K562 (cell line): Measurements from ENCODE around the gene SDR42E2. TPM values are rescaled to one million over a fixed set of nuclear protein-coding genes. Genes with fewer than 3 reads are reported as not detected.

Experiments used
- ATAC-seq: fragments of 200-7000 bp; cut with Tn5 transposase; 3 replicates; pipeline ENCODE4 v1.9.1; 2020; ENCODE audit warnings: moderate library complexity
- BruUV-seq: library from RNA; stranded (reverse); fragments of 400-500 nt; replicated peaks from 2 replicates; lab custom pipeline; 2021; lab: Mats Ljungman, UMichigan
- CTCF ChIA-PET: fragments of 300-600 bp; formaldehyde crosslinking; extraction: SDS; loops from one replicate; lab custom pipeline; 2021; ENCODE audit warnings: low intra/inter-chr PET ratio; lab: Yijun Ruan, JAX
- POLR2A ChIA-PET: fragments of 300-600, 350-650 bp; sonication (Branson Sonifier 250); formaldehyde crosslinking; extraction: SDS; loops from one replicate; lab custom pipeline; 2021; ENCODE audit warnings: antibody characterized with exemption, inconsistent platforms; lab: Yijun Ruan, JAX
- DNase-seq, 4 experiments: peaks; one replicate each; pipeline versions ENCODE4 v3.0.0 to v3.0.0-alpha.2; 2011 to 2018; ENCODE audit warnings: low spot score in 3 of 4, mixed read lengths in 3 of 4; ENCODE audit errors: extremely low read depth in 1 of 4
- FAIRE-seq: peaks from 2 replicates; lab custom pipeline; 2011; peaks lifted over from hg19 to GRCh38; lab: Jason Lieb, UNC
- H2AFZ ChIP-seq: 2 replicates; pipeline ENCODE4 v1.6.0; 2011; ENCODE audit warnings: low read depth, low read length, control low read depth, inconsistent platforms
- H3K27ac ChIP-seq: fragments of 200-600 bp; 3 replicates; pipeline ENCODE4 v1.8.0; 2011; ENCODE audit warnings: low read depth, mild to moderate bottlenecking, control low read depth, inconsistent platforms, low read length, moderate library complexity, mixed read lengths; ENCODE audit errors: extremely low read depth
- H3K27me3 ChIP-seq, 2 experiments: fragments of 300-600 bp in 1 of 2; 2 replicates in 1 of 2; 3 replicates in 1 of 2; pipeline versions ENCODE4 v1.6.0 to v1.8.0; 2011; ENCODE audit warnings: inconsistent platforms in 2 of 2, low read length in 2 of 2, mild to moderate bottlenecking in 1 of 2, mixed read lengths in 1 of 2, moderate library complexity in 1 of 2; ENCODE audit not compliant: control insufficient read depth in 2 of 2, insufficient read depth in 2 of 2
- H3K36me3 ChIP-seq: fragments of 300-600 bp; 3 replicates; pipeline ENCODE4 v1.8.0; 2011; ENCODE audit warnings: mild to moderate bottlenecking, low read length, inconsistent platforms; ENCODE audit not compliant: control insufficient read depth, insufficient read depth
- H3K4me1 ChIP-seq, 2 experiments: fragments of 200-600 bp in 1 of 2; replicated peaks in 1 of 2; 2 replicates in 1 of 2; 3 replicates in 1 of 2; pipeline versions ENCODE4 v1.5.1 to v1.8.0; 2011; ENCODE audit warnings: inconsistent platforms in 2 of 2, low read length in 2 of 2, mild to moderate bottlenecking in 1 of 2, mixed read lengths in 1 of 2, moderate library complexity in 1 of 2; ENCODE audit not compliant: control insufficient read depth in 2 of 2, insufficient read depth in 2 of 2
- H3K4me2 ChIP-seq: 2 replicates; pipeline ENCODE4 v1.6.1; 2011; ENCODE audit warnings: low read length, control low read depth, inconsistent platforms, mixed read lengths; ENCODE audit not compliant: insufficient read depth
- H3K4me3 ChIP-seq: fragments of 200-600 bp; sonication (generic), shearing (Covaris generic); 2 replicates; pipeline ENCODE4 v1.5.1; 2016; ENCODE audit warnings: control low read depth, inconsistent platforms
- H3K79me2 ChIP-seq: fragments of 200-600 bp; 3 replicates; pipeline ENCODE4 v1.8.0; 2011; ENCODE audit warnings: low read length, inconsistent platforms; ENCODE audit not compliant: control insufficient read depth, insufficient read depth
- H3K9ac ChIP-seq, 2 experiments: 2 replicates each; pipeline versions ENCODE4 v1.6.0 to v1.6.1; 2011; ENCODE audit warnings: low read depth in 2 of 2, low read length in 2 of 2, control low read depth in 1 of 2, inconsistent platforms in 1 of 2, mild to moderate bottlenecking in 1 of 2, mixed read lengths in 1 of 2; ENCODE audit not compliant: insufficient read depth in 1 of 2
- H3K9me1 ChIP-seq: one replicate; pipeline ENCODE4 v1.6.0; 2011; ENCODE audit warnings: inconsistent platforms, mild to moderate bottlenecking, low read length, moderate library complexity; ENCODE audit not compliant: control insufficient read depth, insufficient read depth
- H3K9me3 ChIP-seq: replicated peaks from 2 replicates; pipeline ENCODE4 v1.5.1; 2011; ENCODE audit warnings: low read depth, low read length, inconsistent platforms; ENCODE audit not compliant: control insufficient read depth, insufficient read depth
- H4K20me1 ChIP-seq: replicated peaks from 2 replicates; pipeline ENCODE4 v1.6.1; 2011; ENCODE audit warnings: low read length, inconsistent platforms, mixed read lengths; ENCODE audit not compliant: control insufficient read depth, insufficient read depth
- BCOR ChIP-seq: fragments of 450-650 bp; IDR thresholded peaks from 2 replicates; pipeline ENCODE4 v1.6.1; 2016
- DIDO1 ChIP-seq: fragments of 450-650 bp; IDR thresholded peaks from 2 replicates; pipeline ENCODE4 v1.6.1; 2016; ENCODE audit warnings: low read depth, missing biosample characterization, missing genetic modification characterization
- FOXP1 ChIP-seq: sonication (generic); formaldehyde crosslinking; IDR thresholded peaks from 2 replicates; pipeline ENCODE4 v1.8.0; 2022; ENCODE audit warnings: mild to moderate bottlenecking, missing genetic modification reagents
- RBM25 ChIP-seq: fragments of 200-400 bp; formaldehyde crosslinking; IDR thresholded peaks from 2 replicates; pipeline ENCODE4 v1.6.1; 2018; ENCODE audit warnings: low read length, low read depth, moderate library complexity; ENCODE audit not compliant: severe bottlenecking
- SMAD4 ChIP-seq: fragments of 250-450 bp; sonication (Bioruptor Pico); conservative IDR thresholded peaks from 2 replicates; pipeline ENCODE4 v1.8.0; 2021; ENCODE audit warnings: inconsistent platforms, mild to moderate bottlenecking, moderate library complexity
- ZBTB26 ChIP-seq: fragments of 450-650 bp; formaldehyde crosslinking; IDR thresholded peaks from 2 replicates; pipeline ENCODE4 v1.4.0; 2022; ENCODE audit warnings: missing genetic modification characterization
- ZBTB5 ChIP-seq: fragments of 450-650 bp; IDR thresholded peaks from 2 replicates; pipeline ENCODE4 v1.6.1; 2017; ENCODE audit warnings: antibody characterized with exemption
- ZFP36 ChIP-seq: fragments of 150-350 bp; IDR thresholded peaks from 2 replicates; pipeline ENCODE4 v1.6.1; 2018; ENCODE audit warnings: low read length, low read depth; ENCODE audit not compliant: partially characterized antibody
- ZNF133 ChIP-seq: fragments of 250-450 bp; sonication (Bioruptor Pico); IDR thresholded peaks from 2 replicates; pipeline ENCODE4 v1.4.0; 2020; ENCODE audit warnings: mild to moderate bottlenecking
- ZNF561 ChIP-seq: fragments of 450-650 bp; formaldehyde crosslinking; conservative IDR thresholded peaks from 2 replicates; pipeline ENCODE4 v1.4.0; 2020; ENCODE audit warnings: mild to moderate bottlenecking, moderate library complexity
- WGBS: fragments of 100-300 bp; shearing (Covaris generic); methylation state at CpG from one replicate; pipeline ENCODE4 v1.1.6; 2016; ENCODE audit warnings: low coverage, mixed read lengths; ENCODE audit not compliant: insufficient coverage; ENCODE audit errors: missing lambda C conversion rate; 5-methylcytosine and 5-hydroxymethylcytosine counted together
- in situ Hi-C: fragments of 300-500 bp; cut with MboI; formaldehyde crosslinking; loops from 4 replicates; pipeline ENCODE4 v1.15.0; 2018; ENCODE audit warnings: inconsistent platforms, mixed read lengths
- intact Hi-C: fragments of 100-400 bp; cut with micrococcal nuclease; formaldehyde crosslinking; loops from 2 replicates; pipeline ENCODE4 v1.14.2; 2022
- polyA plus RNA-seq, 8 experiments: library from polyadenylated mRNA; depleted of rRNA in 4 of 8; stranded (reverse) in 5 of 8; unstranded in 3 of 8; fragments of >200 nt; fragmentation: Nextera tagmentation in 2 of 8; fragmentation: Illumina TruSeq in 1 of 8; extraction: Ambion mirVana in 2 of 8; extraction: Trizol in 1 of 8; gene quantifications; 2 replicates each; pipeline versions ENCODE4 v1.2.1 to v1.2.3, GENCODE V29; 2011 to 2014; ENCODE audit warnings: inconsistent platforms in 1 of 8, missing spikeins in 1 of 8
- total RNA-seq, 7 experiments: library from RNA; depleted of rRNA in 6 of 7; stranded (reverse); fragments of >200 nt in 6 of 7; fragmentation: Illumina TruSeq in 2 of 7; extraction: Trizol in 2 of 7; gene quantifications; 2 replicates each; pipeline versions ENCODE4 v1.2.1 to v1.2.3, GENCODE V29; 2011 to 2021; ENCODE audit warnings: low replicate concordance in 1 of 7

Gene SDR42E2
- total and polyA plus RNA-seq, 9 of the 15 experiments (the other 6 are each of a cell fraction or from before 2014, with no cell fraction given): 0.03 to 0.07 (median 0.04) TPM; not detected in 4

- no TSS peak for BruUV-seq
- H3K9ac ChIP-seq: peak overlapping the region in 1 of 2 experiments; percentile 28; a peak in 1 of 4 replicates
- DNase-seq (no peak), ATAC-seq (no peak), FAIRE-seq (no peak)
- TF ChIP-seq BCOR: peak; percentile 28; the same call in 1 of the 2 replicates
- no peak for TF ChIP-seq ZBTB26
- TF ChIP-seq RBM25: peak; percentile 75
- TF ChIP-seq ZFP36: peak; percentile 58
- intact Hi-C loops (no loop called here), in situ Hi-C loops (loop anchor here (5.0 to 10.0 kb wide), 2 partner anchors 185 to 597 kb away; no protein-coding TSS in a partner anchor)
- H3K4me1 ChIP-seq: no peaks in the 10 kb centered on the region
- H3K9me1 ChIP-seq: no peaks in the 10 kb centered on the region
- no peaks in the 10 kb centered on the region for H3K79me2 ChIP-seq
- H3K27ac ChIP-seq: no peak overlapping the region
- H4K20me1 ChIP-seq: no peaks in the 10 kb centered on the region; the same call in 1 of the 2 replicates
- no peak overlapping the region for H3K4me3 ChIP-seq
- ChIA-PET POLR2A (no interaction called here), CTCF (no interaction called here)
- no peak overlapping the region for H2AFZ ChIP-seq
- no peaks in the 10 kb centered on the region for H3K36me3 ChIP-seq
- peaks cover 40 to 69% of the 10 kb centered on the region in 2 experiments for H3K27me3 ChIP-seq
- WGBS: 0% methylated on average over 7 of the region's 7 CpGs
- no peak overlapping the region for H3K4me2 ChIP-seq
- H3K9me3 ChIP-seq: no peaks in the 10 kb centered on the region
Observed at GRCh38 chr16:22181843-22182242, 19.5 kb downstream of the SDR42E2 start.

- H4K20me1 ChIP-seq: no peaks in the 10 kb centered on the region; the same call in 1 of the 2 replicates
- DNase-seq: no peak
- no peak overlapping the region for H3K27ac ChIP-seq
- no peak for FAIRE-seq
- H3K9me3 ChIP-seq: no peaks in the 10 kb centered on the region
- TF ChIP-seq ZNF561 (CRISPR knock-in tag) (no peak), FOXP1 (no peak), DIDO1 (tag) (no peak), ZNF133 (no peak), ZBTB5 (no peak), SMAD4 (no peak)
- no peak overlapping the region; a peak in 1 of 4 replicates for H3K9ac ChIP-seq
- 0 out of 5 replicates have a peak, but pooled peaks cover 0 to 1% of the 10 kb centered on the region in 2 experiments for H3K4me1 ChIP-seq
- ATAC-seq: no peak
- POLR2A ChIA-PET: no interaction called here
- peaks cover 38 to 62% of the 10 kb centered on the region in 2 experiments for H3K27me3 ChIP-seq
- WGBS: 0% methylated on average over 5 of the region's 5 CpGs
- H3K4me3 ChIP-seq: no peak overlapping the region
- no peak overlapping the region for H2AFZ ChIP-seq
- CTCF ChIA-PET: interaction anchor here (0.6 kb wide), 1 partner anchor 182 kb away, joined by 3 read pairs; the partner anchor contains the start of gene PDZD9
- H3K4me2 ChIP-seq: no peak overlapping the region
- in situ Hi-C loops: loop anchor here (5.0 to 10.0 kb wide), 2 partner anchors 186 to 599 kb away; no protein-coding TSS in a partner anchor
- H3K79me2 ChIP-seq: no peaks in the 10 kb centered on the region
- no TSS peak for BruUV-seq
- H3K9me1 ChIP-seq: no peaks in the 10 kb centered on the region
- intact Hi-C loops: no loop called here
- H3K36me3 ChIP-seq: no peaks in the 10 kb centered on the region
Observed at GRCh38 chr16:22183335-22183734, 21.0 kb downstream of the SDR42E2 start.
